ENCODE data around the gene TRAF2. TPM values are rescaled to one million over a fixed set of nuclear protein-coding genes. Genes with fewer than 3 reads are reported as not detected.

Gene TRAF2
- total and polyA plus RNA-seq, 2 of the 8 experiments (the other 6 are each of a cell fraction or from before 2014, with no cell fraction given) = 26.9 to 50.2 TPM

DNA sequence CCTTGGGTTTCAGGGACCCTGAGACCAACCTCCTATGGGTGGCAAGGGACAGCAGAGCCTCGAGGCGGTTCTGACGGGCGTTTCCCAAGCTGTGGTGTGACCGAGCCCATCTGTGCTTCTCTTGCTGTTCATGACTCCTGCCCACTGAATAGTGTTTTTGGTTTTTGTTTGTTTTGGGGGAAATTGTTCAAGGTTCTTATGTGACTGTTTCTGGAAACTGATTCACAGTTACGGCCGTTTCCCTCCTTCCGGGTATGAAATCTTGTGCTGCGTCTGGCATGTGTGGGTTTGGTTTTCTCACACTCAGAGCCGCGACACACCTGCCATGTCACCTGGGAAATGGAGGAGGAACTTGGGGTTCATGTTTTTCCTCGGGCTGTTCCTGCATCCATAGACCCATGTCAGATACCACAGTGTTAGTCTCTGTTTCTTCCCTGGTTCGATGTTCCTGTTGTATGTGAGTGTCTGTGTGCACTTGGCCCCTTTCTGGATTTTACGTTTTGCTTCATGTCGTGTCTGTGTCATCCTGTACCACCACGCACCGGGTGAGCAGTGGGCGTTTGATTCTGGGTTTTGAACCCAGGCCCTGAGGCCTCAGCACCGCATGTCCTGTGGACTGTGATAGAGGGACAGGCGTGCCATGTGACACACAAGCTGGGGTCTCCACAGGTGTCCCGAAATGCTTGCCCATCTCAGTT is 29.5 kb downstream of the TRAF2 start (continued):
- TF ChIP-seq RNF2 (IDR thresholded peaks at IDR 0.05; ENCODE audit: borderline replicate concordance, low read depth, low read length, missing control alignments, poor library complexity, severe bottlenecking) = no peak
- no peak for TF ChIP-seq GTF2F1 (IDR thresholded peaks at IDR 0.05; ENCODE audit: borderline replicate concordance, low read depth, low read length)
- no peak for TF ChIP-seq CBX5 (IDR thresholded peaks at IDR 0.05; ENCODE audit: low read depth, low read length)
- no peak for TF ChIP-seq TAF1 (IDR thresholded peaks at IDR 0.05; ENCODE audit: low read depth, low read length)

Measured in H1 (cell line).